GM12878 (cell line): ENCODE data around the gene SFXN4.

Experiments used
- POLR2A ChIP-seq: IDR thresholded peaks from 2 replicates; pipeline ENCODE4 v1.6.1; 2011; ENCODE audit warnings: low read depth, mild to moderate bottlenecking, low read length
- ZNF24 ChIP-seq: fragments of 450-650 bp; IDR thresholded peaks from 2 replicates; pipeline ENCODE4 v1.6.1; 2017; ENCODE audit warnings: antibody characterized with exemption, mild to moderate bottlenecking
- TF ChIP-seq, protein P1 (sequence below): IDR thresholded peaks from 2 replicates; pipeline ENCODE4 v1.6.1; 2012; ENCODE audit warnings: mild to moderate bottlenecking, low read depth, low read length

DNA sequence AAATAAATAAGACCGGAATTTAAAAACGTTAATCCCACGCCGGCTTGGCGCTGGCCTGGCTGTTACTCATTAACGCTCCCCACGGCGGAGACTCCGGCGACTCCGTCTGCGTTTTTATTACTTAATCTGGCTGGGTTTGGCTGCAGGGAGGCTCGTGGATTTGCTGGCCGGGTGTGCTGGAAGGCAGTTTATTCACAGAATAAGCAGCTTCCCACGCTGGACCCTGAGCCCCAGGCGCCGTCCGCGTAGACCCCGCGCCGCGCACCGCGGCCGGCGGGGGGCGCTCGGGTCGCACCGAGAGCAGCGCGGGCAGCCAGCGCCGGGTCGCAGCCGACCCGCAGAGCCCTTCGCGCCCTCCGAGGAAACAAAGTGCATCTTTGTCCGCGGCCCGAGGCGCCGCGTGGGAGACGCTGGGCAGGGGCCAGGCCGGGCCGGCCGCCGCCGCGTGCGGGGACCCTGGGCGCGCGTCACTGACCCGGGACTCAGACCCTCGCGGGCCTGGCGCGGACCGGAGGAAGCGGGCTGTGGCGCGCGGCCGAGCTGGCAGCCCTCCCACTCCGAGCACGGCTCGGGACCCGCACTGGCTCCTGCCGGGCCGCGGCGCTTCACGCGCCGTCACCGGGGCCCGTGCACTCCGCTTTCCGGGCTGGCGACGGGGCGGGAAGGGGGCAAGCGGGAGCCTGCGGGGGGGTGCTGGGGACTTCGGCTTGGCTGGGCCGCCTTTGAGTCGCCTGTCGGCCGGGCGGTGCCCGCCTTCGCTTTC lies 41.3 kb upstream of the SFXN4 start:
- no peak for TF ChIP-seq POLR2A
- TF ChIP-seq ZNF24, result peak; percentile 46
- TF ChIP-seq, protein P1, sequence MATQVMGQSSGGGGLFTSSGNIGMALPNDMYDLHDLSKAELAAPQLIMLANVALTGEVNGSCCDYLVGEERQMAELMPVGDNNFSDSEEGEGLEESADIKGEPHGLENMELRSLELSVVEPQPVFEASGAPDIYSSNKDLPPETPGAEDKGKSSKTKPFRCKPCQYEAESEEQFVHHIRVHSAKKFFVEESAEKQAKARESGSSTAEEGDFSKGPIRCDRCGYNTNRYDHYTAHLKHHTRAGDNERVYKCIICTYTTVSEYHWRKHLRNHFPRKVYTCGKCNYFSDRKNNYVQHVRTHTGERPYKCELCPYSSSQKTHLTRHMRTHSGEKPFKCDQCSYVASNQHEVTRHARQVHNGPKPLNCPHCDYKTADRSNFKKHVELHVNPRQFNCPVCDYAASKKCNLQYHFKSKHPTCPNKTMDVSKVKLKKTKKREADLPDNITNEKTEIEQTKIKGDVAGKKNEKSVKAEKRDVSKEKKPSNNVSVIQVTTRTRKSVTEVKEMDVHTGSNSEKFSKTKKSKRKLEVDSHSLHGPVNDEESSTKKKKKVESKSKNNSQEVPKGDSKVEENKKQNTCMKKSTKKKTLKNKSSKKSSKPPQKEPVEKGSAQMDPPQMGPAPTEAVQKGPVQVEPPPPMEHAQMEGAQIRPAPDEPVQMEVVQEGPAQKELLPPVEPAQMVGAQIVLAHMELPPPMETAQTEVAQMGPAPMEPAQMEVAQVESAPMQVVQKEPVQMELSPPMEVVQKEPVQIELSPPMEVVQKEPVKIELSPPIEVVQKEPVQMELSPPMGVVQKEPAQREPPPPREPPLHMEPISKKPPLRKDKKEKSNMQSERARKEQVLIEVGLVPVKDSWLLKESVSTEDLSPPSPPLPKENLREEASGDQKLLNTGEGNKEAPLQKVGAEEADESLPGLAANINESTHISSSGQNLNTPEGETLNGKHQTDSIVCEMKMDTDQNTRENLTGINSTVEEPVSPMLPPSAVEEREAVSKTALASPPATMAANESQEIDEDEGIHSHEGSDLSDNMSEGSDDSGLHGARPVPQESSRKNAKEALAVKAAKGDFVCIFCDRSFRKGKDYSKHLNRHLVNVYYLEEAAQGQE, result no peak
